ENCODE data around the gene DIPK1A. TPM values are rescaled to one million over a fixed set of nuclear protein-coding genes. Genes with fewer than 3 reads are reported as not detected.

The DIPK1A gene
- total RNA-seq, 1 experiment from 2014 or later, result 3.8 TPM

DNA sequence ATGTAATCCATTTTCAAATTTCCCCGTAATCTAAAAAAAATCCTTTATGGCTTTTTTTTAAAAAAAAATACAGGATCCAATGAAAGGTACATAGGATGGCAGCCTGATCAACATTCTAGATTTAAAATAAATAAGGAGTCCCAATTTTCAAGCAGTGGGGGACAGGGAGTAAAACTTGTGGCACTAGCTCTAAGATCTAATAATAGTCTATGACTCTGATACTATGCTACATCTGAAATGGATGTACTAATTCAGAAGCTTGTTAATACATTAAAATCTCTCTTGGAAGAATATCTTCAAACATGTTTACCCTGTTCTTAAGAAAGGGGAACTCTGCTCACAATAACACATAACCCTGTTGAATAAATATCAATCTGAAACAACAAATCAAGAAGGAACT lies 8.5 kb downstream of the DIPK1A start:
- no peak overlapping the region for H3K27ac ChIP-seq (ENCODE audit: insufficient read length, low read depth, low read length)
- H3K27ac Mint-ChIP-seq, result 0 out of 7 replicates have a peak overlapping the region, but pooled peaks of 1 of the 3 experiments have one; percentile 15
- 100% methylated on average over 1 of the region's 1 CpG for WGBS (ENCODE audit: extremely low coverage, insufficient read length, low lambda C conversion rate)
- no peak overlapping the region for H4K8ac ChIP-seq (replicated peaks; ENCODE audit: insufficient read length, low read depth, low read length)
- no peaks in the 10 kb centered on the region; a peak in 1 of 4 replicates for H3K4me1 Mint-ChIP-seq
- no peak overlapping the region for H2AFZ ChIP-seq (ENCODE audit: low read length)
- no peak overlapping the region for H2BK120ac ChIP-seq (ENCODE audit: low read depth, low read length, poor library complexity, severe bottlenecking)
- no peak overlapping the region for H4K5ac ChIP-seq (ENCODE audit: insufficient read length, low read depth, low read length)
- H3K56ac ChIP-seq (ENCODE audit: insufficient read length, low read depth, low read length), result no peak overlapping the region
- H3K18ac ChIP-seq (ENCODE audit: insufficient read length, low read depth, low read length), result no peak overlapping the region
- no peaks in the 10 kb centered on the region for H4K20me1 ChIP-seq (ENCODE audit: control insufficient read depth, insufficient read depth, insufficient read length)
- H3K9me3 ChIP-seq (ENCODE audit: control insufficient read depth, low read depth, low read length), result no peaks in the 10 kb centered on the region
- no peak overlapping the region for H3T11ph ChIP-seq (ENCODE audit: low read length)
- H2BK20ac ChIP-seq (ENCODE audit: low read depth, low read length, poor library complexity, severe bottlenecking), result no peak overlapping the region
- H3K9ac ChIP-seq (ENCODE audit: extremely low read depth, insufficient read length, low read length), result no peak overlapping the region
- H3K23ac ChIP-seq (ENCODE audit: insufficient read length, low read depth, low read length), result no peak overlapping the region
- H4K91ac ChIP-seq (ENCODE audit: insufficient read length, low read depth, low read length), result no peak overlapping the region
- no peak overlapping the region for H3K14ac ChIP-seq (ENCODE audit: insufficient read depth, low read length)
- no peak overlapping the region for H2AK5ac ChIP-seq (ENCODE audit: insufficient read length, low read length)
- H2BK5ac ChIP-seq (ENCODE audit: insufficient read length, low read length), result no peak overlapping the region
- H3K79me1 ChIP-seq (ENCODE audit: insufficient read depth, low read depth, low read length, poor library complexity, severe bottlenecking), result no peaks in the 10 kb centered on the region
- no peaks in the 10 kb centered on the region; a peak in 1 of 7 replicates for H3K36me3 Mint-ChIP-seq (ENCODE audit: insufficient read depth in 1 of 3, low read depth in 3 of 3)
- H2BK12ac ChIP-seq (ENCODE audit: insufficient read length, low read depth, low read length), result no peak overlapping the region
- no peaks in the 10 kb centered on the region for H3K27me3 ChIP-seq (ENCODE audit: insufficient read depth, low read length)
- no peak for TF ChIP-seq CTCF (conservative IDR thresholded peaks at IDR 0.05)
- DNase-seq, result no peak
- no peaks in the 10 kb centered on the region for H3K27me3 Mint-ChIP-seq (ENCODE audit: low read depth)
- no peaks in the 10 kb centered on the region for H3K23me2 ChIP-seq (ENCODE audit: insufficient read length, low read depth, low read length, poor library complexity, severe bottlenecking)
- no peak overlapping the region for H3K4me3 Mint-ChIP-seq
- H3K4me2 ChIP-seq (ENCODE audit: insufficient read depth, insufficient read length, low read length), result no peak overlapping the region
- peaks cover 2% of the 10 kb centered on the region; the same call in 1 of the 2 replicates for H3K4me1 ChIP-seq (ENCODE audit: insufficient read depth, low read length)
- no peak overlapping the region for H3K4ac ChIP-seq (ENCODE audit: low read depth, low read length)
- no peaks in the 10 kb centered on the region for H3K9me3 Mint-ChIP-seq
- H3K79me2 ChIP-seq (ENCODE audit: insufficient read depth, low read length), result no peaks in the 10 kb centered on the region
- no peak overlapping the region for H2BK15ac ChIP-seq (ENCODE audit: low read depth, low read length)

All from H9 (cell line).